ENCODE results near the gene COMTD1.

- TF ChIP-seq EZH2 (IDR thresholded peaks at IDR 0.05; ENCODE audit: borderline replicate concordance, low read depth, low read length, severe bottlenecking) (no peak), CTCF (IDR thresholded peaks at IDR 0.05; ENCODE audit: extremely low read depth in 1 of 2, insufficient read depth in 1 of 2, low read depth in 1 of 2, low read length in 2 of 2) (no peak), POLR2A (IDR thresholded peaks at IDR 0.05; ENCODE audit: low read depth, low read length) (no peak), GATA2 (IDR thresholded peaks at IDR 0.05; ENCODE audit: insufficient read depth, insufficient read length, low read depth, low read length) (no peak), JUN (IDR thresholded peaks at IDR 0.05; ENCODE audit: borderline replicate concordance, insufficient read depth, insufficient read length, low read depth) (no peak)
These were observed 40.5 kb upstream of the COMTD1 start for GRCh38 chr10:75276069-75276872.
